ENCODE results near the gene RIN3.

DNA sequence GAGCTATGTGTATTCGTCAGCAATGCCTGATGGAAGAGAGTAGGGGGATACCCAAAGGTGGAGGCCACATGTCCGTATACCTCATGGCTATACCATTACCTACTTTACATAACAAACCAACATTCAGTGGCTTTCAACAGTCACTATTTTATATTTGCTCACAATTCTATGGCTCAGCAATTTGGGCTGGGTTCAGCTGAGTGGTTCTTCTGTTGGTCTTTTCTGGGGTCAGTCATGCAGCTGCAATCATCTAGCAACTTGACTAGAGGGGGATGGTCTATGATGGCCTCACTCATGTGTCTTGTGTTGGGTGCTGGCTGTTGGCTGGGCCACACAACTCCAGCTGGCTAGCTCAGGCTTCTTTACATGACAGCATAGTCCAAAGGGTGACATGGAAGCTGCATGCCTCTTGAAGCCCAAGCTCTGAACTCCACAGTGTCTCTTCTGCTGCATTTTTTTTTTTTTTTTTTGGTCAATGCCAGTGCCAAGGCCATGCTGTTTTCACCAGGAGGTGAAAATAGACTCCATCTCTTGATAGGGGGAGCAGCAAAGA is 53.7 kb downstream of the RIN3 start:
- no peak for TF ChIP-seq POLR2A (IDR thresholded peaks at IDR 0.05)
- TF ChIP-seq CTCF (IDR thresholded peaks at IDR 0.05 in 8 of 11, conservative IDR thresholded peaks at IDR 0.05 in 3 of 11) = no peak

Data from spleen (tissue), 7 donors.